ENCODE data around the gene ANO6.

ANO6 gene

DNA sequence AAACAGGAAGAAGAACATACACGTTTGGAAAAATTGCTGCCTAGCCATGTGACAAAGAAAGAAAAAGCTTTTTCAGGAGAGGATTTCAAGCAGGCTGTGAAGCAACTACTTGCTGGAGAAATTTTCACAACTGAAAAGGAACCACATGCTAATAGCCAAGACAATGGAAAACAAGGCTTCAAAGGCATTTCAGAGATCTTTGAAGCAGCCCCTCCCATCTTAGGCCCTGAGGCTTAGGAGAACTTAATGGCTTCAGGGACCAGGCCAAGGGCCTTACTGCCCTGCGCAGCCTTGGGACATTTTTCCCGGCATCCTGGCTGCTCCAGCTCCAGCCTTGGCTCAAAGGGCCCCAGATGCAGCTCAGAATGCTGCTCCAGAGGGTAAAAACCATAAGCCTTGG, 257.7 kb downstream of the ANO6 start:
- FAIRE-seq, result no peak

DNA sequence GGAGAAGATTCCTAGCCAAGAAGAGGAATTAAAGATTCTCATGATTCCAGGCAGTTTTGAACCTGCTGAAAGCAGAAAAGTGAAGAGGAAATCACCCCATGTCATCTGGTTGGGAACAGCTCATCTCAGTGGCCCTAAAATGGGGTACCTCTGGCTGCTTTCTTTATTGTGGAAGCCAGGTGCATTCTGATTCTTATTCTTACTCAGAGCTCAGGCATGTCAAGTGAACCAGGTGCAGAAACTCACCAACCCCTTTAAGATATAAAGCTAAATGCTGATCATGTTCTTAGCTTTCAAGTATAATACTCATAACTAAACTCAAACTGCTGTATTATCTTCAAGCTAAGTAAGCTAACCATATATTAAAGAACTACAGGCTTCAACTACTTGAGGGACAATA, 259.7 kb downstream of the ANO6 start:
- no peak for FAIRE-seq

DNA sequence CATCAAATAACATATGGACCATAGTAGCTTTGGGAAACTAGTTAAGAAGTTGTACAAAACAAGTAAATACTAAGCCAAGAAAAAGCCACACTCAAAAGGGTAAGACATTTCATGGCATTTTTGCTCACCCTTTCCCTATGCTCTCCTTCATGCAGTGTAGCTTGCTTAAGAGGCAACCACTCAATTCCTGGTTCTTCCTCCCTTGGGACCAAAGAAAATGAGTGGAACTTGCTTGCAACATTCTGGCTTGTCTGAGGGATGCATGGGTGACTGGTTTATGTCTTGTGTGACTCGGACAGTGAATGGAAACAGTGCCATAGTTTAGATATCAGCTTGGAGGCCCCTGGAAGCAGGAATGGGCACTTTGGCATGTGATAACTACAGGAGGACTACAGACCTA, 261.6 kb downstream of the ANO6 start:
- no peak for FAIRE-seq

DNA sequence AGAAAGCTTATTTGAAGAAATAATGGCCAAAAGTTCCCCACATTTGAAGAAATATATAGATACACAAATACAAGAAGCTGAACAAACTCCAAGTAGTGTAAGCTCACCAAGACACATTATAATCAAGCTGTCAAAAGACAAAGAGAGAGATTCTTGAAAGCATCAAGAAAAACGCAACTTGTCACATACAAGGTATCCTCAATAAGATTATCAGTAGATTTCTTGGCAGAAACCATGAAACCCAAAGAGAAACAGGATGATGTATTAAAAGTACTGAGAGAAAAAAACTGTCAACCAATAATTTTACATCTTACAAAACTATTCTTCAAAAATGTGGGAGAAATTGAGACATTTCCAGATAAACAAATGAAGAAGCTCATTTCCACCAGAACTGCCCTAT, 263.0 kb downstream of the ANO6 start:
- FAIRE-seq, result no peak

DNA sequence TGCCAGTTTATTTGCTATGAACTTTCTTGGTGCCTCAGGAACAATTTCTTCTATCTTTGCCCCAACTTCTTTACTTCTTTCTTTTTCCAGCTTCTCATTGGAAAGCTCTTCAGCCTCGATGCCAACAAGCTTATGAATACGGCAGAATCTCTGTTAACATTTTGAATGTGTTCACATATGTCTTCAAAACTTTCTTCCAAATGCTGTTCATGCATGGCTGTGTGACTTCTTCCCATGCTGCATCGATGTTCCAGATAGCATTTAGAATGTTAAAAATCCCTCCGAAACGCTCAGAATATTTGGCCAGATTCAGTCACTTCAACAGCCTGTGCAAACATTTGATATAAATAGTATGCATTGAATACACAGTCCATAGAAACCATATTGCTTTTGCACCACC, 265.9 kb downstream of the ANO6 start:
- FAIRE-seq, result no peak

DNA sequence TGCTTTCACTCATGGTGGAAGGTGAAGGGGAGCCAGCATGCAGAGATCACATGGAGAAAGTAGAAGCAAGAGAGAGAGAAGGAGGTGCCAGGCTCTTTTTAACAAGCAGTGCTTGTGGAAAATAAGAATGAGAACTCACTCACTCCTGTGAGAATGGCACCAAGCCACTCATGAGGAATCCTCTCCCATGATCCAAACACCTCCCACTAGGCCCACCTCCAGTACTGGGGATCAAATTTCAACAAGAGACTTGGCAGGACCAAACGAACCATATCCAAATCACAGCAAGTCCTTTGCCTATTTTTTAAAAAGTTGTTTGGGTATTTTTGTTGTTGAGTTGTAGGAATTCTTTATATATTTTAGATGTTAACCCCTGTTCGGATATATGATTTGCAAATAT, 267.7 kb downstream of the ANO6 start:
- FAIRE-seq, result no peak

Data from endometrium (tissue), 2 donors.